ENCODE data around the gene FKBP6.

DNA sequence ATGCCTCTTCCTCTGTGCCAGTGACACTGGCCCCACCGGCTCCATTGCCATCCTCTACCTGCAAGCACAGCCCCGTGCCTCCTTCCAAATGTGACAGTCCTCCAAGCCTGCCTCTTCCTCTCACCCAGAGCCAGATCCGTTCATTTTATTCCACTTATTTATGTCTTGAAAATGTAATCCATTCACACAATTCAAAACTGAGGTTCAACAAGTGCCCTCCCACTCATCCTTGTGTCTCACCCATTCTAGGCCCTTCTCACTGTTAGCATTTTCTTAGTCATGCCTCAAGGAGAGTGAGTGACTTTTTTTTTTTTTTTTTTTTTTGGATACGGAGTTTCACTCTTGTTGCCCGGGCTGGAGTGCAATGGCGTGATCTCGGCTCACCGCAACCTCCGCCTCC lies 41.7 kb downstream of the FKBP6 start:
- TF ChIP-seq POLR2A (IDR thresholded peaks at IDR 0.05) = no peak
- TF ChIP-seq, protein P1, sequence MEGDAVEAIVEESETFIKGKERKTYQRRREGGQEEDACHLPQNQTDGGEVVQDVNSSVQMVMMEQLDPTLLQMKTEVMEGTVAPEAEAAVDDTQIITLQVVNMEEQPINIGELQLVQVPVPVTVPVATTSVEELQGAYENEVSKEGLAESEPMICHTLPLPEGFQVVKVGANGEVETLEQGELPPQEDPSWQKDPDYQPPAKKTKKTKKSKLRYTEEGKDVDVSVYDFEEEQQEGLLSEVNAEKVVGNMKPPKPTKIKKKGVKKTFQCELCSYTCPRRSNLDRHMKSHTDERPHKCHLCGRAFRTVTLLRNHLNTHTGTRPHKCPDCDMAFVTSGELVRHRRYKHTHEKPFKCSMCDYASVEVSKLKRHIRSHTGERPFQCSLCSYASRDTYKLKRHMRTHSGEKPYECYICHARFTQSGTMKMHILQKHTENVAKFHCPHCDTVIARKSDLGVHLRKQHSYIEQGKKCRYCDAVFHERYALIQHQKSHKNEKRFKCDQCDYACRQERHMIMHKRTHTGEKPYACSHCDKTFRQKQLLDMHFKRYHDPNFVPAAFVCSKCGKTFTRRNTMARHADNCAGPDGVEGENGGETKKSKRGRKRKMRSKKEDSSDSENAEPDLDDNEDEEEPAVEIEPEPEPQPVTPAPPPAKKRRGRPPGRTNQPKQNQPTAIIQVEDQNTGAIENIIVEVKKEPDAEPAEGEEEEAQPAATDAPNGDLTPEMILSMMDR (IDR thresholded peaks at IDR 0.05) = no peak
